DMS53 (cell line): Measurements from ENCODE around the gene ABI2.
A peak's percentile ranks its signal among the peaks of the same experiment; 100 is the strongest.
"Not testable (repeated sequence)": the region's sequence is repeated elsewhere in the genome, so short reads cannot be mapped to it uniquely, and the experiment has no call there.

Source experiments
- DNase-seq: peaks from one replicate; lab custom pipeline; 2025; lab: John Stamatoyannopoulos, UW

ABI2 gene

DNA sequence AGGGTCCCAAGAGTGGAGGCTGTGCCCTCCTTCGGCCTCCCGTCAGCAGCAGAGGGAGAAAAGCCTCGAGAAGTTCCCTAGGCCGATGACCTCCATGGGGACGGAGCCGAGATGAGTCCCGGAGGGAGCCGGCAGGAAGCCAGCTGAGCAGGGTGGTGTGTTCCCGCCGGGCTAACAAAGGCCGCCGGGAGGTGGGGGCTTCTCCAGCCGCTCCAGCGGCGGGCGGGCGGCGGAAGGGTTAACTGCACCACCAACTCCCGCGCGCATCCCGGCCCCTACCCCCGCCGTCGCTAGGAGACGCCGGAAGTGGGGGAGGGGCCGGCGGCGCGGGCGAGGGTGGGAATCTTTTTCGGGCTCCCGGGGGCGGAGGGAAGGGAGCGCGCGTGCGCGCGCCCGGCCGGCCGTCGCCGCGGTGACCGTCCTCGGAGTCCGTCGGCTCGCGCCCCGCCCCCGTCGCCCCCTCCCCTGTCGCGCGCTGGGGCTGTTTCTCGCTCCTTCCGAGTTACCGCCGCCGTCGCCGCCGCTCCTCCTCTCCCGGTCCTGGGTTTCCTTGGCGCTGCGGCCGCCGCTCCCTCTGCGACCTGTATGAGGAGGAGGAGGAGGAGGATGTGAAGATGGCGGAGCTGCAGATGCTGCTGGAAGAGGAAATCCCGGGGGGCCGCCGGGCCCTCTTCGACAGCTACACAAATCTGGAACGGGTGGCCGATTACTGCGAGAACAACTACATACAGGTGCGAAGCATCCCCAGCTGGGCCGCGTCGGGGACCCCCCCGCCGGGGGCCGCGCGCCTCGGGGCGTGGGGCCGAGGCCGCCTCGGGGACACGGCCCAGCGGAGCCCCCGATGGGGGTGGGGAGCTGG, at the start of gene ABI2:
ABI2 (plus strand) TSS at position 494 of the 859 bp plus-strand sequence; CDS start at position 615, 121 bp downstream.
- peak; percentile 89 for DNase-seq

DNA sequence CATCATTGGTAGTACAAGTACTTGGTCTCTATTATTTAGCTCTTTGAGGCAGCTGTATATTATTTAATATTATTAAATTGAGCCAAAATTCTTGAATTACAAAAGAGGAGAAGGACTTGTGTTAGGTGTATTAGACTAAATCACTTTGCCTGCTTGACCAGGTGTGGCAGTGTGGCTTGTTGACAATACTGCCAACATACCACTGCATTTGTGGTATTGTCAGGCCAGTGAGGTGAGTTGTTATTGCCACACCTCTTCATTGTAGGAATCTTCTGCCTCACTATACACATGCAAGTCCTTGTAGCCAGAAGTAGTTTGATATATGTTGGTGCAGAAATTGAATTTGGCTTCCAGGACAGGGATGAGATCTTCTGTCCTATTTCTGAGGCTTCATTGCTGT, 48.9 kb upstream of the ABI2 start:
- DNase-seq = peak; percentile 2

DNA sequence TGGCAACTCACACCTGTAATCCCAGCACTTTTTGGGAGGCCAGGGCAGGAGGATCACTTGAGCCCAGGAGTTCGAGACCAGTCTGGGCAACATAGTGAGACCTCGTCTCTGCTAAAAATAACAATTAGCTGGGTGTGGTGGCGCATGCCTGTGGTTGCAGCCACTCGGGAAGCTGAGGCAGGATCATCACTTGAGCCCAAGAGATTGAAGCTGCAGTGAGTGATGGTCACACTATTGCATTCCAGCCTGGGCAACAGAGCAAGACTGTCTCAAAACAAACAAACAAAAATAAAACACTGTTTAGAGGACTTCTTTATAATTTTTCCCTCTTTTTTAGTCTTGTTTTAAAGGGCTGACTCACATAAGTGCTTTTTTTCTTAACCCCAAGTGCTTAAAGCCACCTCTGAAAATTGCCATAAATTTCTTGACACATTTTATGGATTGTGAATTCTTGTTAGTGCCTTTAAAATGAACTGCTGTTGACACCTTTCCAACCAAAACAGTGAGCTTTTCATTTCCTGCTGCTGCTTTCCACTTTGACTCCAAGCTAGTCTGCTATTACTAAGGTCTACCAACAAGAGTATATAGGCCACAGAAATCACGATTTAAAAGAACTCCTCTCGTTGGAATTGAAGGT, 47.6 kb upstream of the ABI2 start:
- DNase-seq = no peak

DNA sequence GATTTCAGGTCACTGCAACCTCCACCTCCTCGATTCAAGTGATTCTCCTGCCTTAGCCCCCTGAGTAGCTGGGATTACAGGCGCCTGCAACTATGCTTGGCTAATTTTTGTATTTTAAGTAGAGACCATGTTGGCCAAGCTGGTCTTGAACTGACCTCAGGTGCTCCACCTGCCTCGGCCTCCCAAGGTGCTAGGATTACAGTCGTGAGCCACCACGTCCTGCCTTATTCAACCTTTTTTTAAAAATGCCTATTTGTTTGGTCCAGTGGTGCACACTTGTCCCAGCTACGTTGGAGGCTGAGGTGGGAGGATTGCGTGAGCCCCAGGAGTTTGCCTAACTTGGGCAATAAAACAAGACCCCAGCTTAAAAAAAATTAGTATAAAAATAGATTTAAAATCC, 46.1 kb upstream of the ABI2 start:
- DNase-seq = no peak

DNA sequence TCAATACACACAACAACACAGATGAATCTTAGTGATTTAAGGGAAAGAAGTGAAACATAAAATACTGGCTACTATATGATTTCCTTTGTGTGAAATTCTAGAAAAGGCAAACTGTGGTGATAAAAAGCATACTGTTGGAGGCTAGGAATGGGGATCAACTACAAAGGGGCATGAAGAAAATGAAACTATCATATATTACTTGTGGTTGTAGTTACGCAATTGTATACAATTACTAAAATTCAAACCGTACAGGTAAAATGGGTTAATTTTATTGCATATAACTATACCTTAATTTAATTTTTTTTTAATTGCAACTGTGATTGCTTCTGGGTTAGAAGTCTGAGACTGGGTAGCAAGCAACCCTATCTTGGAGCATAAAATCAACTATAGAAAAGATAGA, 41.7 kb upstream of the ABI2 start:
- no peak for DNase-seq

DNA sequence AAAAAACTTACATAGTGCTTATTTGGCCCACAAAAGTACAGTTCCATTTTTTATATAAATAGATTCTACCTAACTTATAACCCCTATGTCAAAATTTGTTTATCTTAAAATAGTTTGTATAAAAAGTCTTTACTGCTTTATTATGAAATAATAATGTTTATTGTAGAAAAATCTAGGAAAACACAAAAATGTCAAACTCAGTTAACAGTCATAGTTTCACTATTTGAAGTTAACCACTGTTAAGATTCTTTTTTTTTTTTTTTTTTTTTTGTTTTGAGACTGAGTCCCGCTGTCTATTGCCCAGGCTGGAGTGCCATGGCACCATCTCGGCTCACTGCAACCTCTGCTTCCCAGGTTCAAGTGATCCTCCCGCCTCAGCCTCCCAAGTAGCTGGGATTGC, 26.5 kb upstream of the ABI2 start:
- DNase-seq = no peak

DNA sequence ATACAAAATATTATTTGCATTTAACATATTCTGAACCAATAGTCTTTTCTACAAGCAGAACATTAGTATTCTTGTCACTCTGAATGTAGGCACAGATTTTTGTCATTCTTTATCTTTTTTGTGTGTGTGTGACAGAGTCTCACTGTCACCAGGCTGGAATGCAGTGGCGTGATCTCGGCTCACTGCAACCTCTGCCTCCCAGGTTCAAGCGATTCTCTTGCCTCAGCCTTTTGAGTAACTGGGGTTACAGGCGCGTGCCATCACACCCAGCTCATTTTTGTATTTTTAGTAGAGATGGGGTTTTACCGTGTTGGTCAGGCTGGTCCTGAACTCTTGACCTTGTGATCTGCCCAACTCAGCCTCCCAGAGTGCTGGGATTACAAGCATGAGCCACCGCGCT, 25.6 kb upstream of the ABI2 start:
- DNase-seq = not testable (repeated sequence)

DNA sequence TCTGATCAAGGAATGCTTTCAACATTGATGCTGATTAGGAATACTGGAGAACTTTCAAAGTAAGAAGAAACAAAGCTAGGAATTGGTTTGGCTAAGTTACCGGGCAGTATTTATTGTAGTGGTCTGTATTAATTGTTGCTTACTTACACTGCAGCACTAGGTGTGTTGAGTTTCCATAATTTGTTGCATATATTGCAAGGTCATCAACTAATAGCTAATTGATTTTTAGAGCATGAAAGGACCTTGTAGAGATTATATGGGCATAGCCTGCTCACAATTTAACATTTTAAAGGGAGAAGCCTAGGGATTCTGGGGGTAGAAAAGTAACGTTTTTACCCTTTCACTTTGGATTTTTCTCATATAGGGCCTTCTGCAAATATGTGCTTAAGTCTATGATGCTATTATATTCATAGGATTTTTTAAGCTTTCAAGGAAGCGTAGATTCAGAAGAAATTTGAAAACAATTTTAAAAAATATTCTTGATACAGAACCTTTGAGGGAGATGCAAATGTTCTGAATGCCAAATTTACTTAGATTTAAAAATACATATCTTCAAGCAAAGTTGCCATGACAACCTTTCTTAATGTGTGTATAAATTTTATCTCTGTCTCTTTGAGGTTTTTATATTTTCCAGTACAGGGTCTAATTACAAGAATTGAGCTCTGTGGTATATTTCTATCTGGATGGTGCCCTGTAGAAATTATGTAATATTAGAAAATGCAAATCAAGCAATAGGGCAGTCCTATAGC, 17.3 kb upstream of the ABI2 start:
- no peak for DNase-seq

DNA sequence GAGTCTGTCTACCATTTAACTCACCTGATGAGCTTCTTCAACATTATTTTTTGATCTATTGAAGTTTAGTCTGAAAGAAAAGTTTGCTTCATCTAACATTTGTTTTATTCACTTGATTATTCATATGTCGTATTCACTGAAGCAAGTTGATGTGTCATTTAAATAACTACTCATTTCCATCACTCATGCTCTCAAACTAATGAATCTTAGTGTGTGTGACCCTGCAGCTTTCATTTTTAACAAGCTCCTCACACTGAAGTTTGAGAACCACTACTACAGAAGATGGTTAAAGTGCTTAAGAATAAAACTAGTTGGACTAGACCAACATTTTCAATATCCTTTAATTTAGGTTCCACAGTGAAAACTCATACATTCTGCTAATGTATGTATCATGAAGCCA, 1.8 kb upstream of the ABI2 start:
- no peak for DNase-seq

DNA sequence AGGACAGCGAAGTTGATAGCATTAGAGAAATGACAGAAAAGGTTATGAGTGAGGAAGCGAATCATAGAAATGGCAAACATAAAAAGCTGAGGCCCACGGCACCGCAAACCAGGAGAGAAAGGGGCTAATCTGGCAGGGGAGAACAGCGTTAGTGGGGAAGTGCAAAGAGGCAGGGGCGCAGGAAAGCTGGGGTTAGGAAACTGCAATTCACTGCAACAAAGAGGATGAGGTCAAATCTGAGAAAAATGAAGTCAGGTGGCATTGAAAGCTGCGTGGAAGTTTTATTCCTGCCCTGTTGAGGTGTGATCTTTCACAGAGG, 653 bp upstream of the ABI2 start:
- peak; percentile 67 for DNase-seq

DNA sequence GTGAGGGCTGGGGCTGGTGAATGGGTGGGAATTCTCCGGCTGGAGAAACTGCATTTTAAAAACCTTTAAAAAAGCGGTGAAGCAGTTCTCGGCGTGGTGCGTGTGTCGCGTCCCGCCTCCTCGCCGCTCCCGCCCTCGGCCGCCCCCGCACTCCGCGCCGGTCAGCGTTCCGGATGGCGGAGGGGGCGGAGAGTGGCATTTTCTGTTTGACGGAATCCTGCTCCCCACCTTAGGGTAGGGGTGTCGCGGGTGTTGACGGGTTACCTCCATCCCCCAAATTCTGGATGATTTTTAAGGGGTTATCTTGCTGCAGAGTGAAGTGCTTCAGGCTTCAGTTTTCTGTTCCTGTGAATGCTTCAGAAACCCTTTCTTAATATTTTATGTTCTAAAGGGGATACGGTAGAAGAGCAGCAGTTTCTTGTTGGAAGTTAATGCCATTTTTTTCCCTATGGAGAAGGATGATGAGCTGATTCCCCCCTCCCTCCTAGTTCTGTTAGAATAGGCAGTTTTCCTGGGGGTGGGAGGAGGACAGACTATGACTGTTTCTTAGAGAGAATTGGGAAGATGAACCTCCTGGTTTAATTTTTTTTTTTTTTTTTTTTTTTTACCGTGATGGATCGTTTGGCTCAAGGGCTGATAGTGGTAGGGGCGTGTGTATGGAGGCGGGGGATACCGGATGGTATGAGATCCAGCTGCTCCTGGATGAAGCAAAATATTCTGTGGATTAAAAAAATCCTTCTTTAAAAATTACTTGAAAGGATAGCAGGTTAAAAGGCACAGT, 756 bp downstream of the ABI2 start:
- peak; percentile 70 for DNase-seq

DNA sequence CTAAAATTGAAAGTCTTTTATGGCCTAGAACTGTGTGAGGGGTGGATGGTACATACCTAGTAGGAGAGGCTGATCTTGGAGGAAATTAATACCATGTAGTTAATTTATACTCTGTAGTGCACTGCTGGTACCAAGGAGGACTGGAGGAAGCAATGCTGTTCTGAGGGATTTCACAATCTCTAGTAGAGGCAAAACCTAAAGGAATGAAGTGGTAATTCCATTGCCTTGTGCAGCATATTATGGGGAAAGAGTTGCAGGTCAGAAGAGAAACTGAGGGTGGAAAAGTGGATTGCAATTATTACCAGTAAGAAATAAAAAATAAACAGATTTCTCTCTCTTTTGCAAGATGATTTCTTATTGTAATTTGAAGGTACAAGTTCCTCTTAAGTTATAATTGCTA, 2.2 kb downstream of the ABI2 start:
- no peak for DNase-seq

DNA sequence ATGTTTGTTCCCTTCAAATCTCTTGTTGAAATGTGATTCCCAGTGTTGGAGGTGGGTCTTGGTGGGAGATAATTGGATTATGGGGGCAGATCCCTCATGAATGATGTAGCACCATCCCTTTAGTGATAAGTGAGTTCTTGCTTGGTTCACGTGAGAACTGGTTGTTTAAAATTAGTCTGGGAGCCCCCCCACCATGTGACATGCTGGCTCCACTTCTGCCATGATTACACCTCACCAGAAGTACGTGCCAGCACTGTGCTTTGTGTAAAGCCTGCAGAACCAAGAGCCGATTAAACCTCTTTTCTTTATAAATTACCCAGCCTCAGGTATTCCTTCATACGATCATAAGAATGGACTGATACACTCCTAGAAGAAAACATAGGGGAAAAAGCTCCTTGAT, 10.1 kb downstream of the ABI2 start:
- no peak for DNase-seq

DNA sequence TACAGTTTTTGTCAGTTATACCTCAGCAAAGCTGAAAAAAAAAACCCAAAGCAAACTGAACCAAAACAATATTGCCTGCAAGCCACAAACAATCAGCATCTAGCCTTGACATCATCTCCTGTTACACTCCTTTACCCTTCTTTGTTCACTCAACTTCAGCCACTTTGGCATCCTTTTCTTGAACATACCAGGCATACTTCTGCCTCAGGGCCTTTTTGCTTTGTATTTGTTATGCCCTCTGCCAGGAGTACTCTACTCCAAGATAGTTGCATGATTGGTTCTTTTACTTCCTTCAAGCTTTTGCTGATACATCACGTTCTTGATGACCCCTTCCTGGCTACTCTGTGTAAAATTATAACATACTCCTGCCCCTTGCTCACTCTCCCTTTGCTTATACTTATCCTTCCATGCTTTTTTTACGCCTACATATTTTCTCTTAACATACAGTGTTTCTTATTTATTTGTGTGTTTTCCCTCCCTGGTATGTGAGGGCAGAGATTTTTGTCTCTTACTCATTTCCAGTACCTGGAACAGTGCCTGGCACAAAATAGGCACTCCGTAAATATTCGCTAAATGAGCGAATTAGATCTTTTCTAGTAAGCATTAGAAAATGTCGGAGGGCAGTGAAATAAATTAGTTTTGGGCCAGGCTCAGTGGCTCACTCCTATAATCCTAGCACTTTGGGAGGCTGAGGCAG, 12.7 kb downstream of the ABI2 start:
- DNase-seq = no peak

DNA sequence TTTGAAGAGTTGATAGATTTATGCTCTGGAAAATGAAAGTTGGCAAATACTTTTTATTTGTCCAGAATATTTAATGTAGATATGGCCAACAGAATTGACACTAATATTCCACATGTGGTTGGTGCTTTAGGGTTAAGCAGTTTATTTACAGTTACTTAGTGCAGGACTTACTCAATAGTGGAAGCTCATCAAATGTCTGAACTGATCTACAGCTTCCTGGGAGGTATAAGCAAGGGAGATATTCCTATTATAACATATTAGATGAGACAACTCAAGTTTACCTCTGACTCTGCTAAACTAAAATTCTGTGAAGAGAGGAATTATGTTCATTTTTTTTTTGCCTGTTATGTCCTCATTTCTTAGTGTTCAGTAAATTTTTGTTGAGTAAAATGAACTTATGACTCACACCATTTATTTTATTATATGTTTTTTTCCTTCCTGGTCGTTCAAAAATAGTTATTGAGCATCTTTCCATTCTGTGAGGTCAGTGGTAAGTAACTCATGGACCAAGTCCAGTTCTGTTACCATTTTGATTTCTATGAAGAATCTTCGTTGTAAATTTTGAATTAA, 13.6 kb downstream of the ABI2 start:
- DNase-seq = no peak

DNA sequence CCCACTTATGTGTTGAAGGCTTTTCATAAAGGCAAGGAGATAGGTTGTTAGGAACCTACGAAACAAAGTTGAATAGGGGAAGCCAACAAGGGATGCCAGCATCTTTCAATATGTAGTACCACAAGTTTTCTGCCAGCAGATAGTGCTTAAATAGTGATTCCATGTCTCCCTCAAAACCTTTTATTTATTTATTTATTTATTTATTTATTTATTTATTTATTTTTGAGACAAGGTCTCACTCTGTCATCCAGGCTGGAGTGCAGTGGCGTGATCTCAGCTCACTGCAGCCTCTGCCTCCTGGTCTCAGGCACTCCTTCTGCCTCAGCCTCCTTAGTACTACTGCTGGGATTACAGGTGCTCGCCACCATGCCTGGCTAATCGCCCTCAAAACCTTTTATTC, 14.2 kb downstream of the ABI2 start:
- DNase-seq = not testable (repeated sequence)

DNA sequence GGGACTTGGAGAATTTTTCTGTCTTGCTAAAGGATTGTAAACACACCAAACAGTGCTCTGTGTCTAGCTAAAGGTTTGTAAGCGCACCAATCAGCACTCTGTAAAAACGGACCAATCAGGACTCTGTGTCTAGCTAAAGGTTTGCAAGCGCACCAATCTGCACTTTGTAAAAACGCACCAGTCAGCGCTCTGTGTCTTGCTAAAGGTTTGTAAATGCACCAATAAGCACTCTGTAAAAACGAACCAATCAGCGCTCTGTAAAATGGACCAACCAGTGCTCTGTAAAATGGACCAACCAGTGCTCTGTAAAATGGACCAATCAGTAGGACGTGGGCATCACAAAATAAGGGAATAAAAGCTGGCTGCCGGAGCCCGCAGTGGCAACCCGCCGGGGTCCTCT, 16.5 kb downstream of the ABI2 start:
- no peak for DNase-seq

DNA sequence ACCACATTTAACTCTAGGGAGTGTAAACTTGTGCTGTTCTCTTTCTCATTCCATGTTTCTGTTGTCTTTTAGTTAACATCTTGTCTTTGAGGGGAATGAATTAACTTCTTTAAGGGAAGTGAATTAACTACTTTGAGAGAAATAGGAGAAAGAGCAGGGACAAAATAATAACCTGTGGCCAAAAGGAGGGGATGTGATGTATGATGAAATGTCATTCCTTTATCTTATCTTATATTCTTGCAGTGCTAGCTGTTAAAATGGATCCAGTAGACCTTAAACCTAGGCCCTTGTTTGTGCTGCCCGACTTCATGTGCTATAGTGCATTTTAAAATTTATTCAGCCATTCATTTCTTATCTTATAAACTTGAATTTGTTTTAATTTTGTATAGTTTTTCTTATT, 18.4 kb downstream of the ABI2 start:
- no peak for DNase-seq

DNA sequence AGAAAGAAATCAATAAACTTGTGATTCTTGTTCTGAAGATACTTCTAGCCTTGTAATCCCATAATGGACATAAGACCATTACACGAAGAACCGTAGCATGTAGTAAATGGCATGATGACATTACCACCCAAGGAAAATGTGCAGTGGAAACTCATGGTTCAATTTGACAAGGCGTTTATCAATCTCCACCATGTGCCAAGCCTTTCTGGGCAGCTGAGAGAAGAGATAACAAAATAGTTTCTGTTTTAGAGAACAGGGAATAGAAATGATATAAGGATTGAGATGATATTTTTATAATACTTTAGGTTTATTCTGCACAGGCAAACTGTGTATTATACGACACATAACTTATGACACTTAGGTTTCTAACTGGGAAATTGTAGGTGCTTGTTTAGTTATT, 19.2 kb downstream of the ABI2 start:
- no peak for DNase-seq

DNA sequence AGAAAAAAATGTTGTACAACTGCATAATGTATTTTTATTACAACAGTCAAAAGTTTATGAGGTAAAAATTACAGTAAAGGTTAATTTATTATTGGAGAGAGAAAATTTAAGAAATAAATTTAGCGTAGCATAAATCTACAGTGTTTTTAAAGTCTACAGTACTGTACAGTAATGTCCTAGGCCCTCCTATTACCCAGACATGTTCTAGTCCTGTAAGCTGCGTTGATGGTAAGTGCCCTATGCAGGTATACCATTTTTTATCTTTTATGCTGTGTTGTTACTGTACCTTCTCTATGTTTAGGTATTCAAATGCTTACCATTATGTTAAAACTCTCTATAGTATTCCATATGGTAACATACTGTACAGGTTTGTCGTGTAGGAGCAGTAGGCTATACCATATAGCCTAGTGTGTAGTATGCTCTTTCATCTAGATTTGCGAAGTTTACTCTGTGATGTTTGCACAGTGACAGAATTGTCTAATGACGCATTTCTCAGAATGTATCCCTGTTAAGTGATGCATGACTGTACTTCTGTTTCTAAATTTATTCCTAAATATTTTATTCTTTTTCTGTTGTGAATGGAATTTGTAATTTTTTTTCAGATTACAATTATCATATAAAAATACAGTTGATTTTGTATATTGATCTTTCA, 24.5 kb downstream of the ABI2 start:
- DNase-seq = peak; percentile 93

DNA sequence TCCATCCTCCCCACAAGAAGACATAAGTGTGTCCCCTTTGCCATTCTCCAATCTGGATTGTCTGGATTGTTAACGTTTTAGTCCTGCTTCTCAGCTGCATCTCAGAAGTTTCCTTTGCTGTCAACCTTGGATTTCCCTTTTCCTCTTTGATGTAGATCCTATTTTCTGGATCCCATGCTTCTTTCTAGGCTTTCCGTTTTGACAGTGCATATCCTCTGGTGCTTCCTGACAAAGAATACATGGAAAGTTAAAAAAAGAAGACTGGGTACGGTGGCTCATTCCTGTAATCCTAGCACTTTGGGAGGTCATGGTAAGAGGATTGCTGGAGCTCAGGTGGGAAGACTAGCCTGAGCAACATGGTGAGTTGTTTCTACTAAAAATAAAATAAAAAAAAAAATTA, 26.8 kb downstream of the ABI2 start:
- no peak for DNase-seq
